Keratinocyte (primary cell): ENCODE data around the gene PBX4. TPM values are rescaled to one million over a fixed set of nuclear protein-coding genes. Genes with fewer than 3 reads are reported as not detected.

ENCODE experiments used
- DNase-seq: peaks from one replicate; pipeline ENCODE4 v3.0.0-alpha.2; 2011; ENCODE audit warnings: low read depth, missing footprints, low spot score
- FAIRE-seq: peaks from 2 replicates; lab custom pipeline; 2011; peaks lifted over from hg19 to GRCh38; lab: Jason Lieb, UNC
- H2AFZ ChIP-seq: 2 replicates; pipeline ENCODE4 v1.6.0; 2012; ENCODE audit warnings: low read length, control low read depth, inconsistent platforms; ENCODE audit not compliant: control insufficient read depth
- H3K27ac ChIP-seq: 2 replicates; pipeline ENCODE4 v1.5.1; 2011; ENCODE audit warnings: low read length; ENCODE audit not compliant: control insufficient read depth, insufficient read depth
- H3K27me3 ChIP-seq: 3 replicates; pipeline ENCODE4 v1.6.0; 2011; ENCODE audit warnings: low read length; ENCODE audit not compliant: control insufficient read depth, insufficient read depth; ENCODE audit errors: extremely low read depth
- H3K36me3 ChIP-seq, 2 experiments: 2 replicates in 1 of 2; 3 replicates in 1 of 2; pipeline ENCODE4 v1.5.1; 2011; ENCODE audit warnings: low read length in 2 of 2, mild to moderate bottlenecking in 1 of 2; ENCODE audit not compliant: control insufficient read depth in 2 of 2, insufficient read depth in 2 of 2; ENCODE audit errors: extremely low read depth in 1 of 2
- H3K4me1 ChIP-seq: 3 replicates; pipeline ENCODE4 v1.5.1; 2011; ENCODE audit warnings: low read length; ENCODE audit not compliant: control insufficient read depth, insufficient read depth; ENCODE audit errors: extremely low read depth
- H3K4me2 ChIP-seq: 3 replicates; pipeline ENCODE4 v1.6.0; 2011; ENCODE audit warnings: low read depth, low read length; ENCODE audit not compliant: control insufficient read depth, insufficient read depth; ENCODE audit errors: extremely low read depth
- H3K4me3 ChIP-seq, 3 experiments: fragments of 200-600 bp in 1 of 3; sonication (generic) in 1 of 3; 2 replicates in 2 of 3; 3 replicates in 1 of 3; pipeline ENCODE4 v1.5.1; 2011 to 2016; ENCODE audit warnings: low read length in 3 of 3, mild to moderate bottlenecking in 3 of 3, control low read depth in 2 of 3, inconsistent platforms in 1 of 3, low read depth in 1 of 3, mixed read lengths in 1 of 3, mixed run types in 1 of 3, moderate library complexity in 1 of 3; ENCODE audit not compliant: control insufficient read depth in 2 of 3, insufficient read depth in 2 of 3; ENCODE audit errors: extremely low read depth in 1 of 3
- H3K79me2 ChIP-seq: 2 replicates; pipeline ENCODE4 v1.6.0; 2012; ENCODE audit warnings: low read length; ENCODE audit not compliant: control insufficient read depth, insufficient read depth
- H3K9ac ChIP-seq: 3 replicates; pipeline ENCODE4 v1.6.0; 2011; ENCODE audit warnings: low read length; ENCODE audit not compliant: control insufficient read depth, insufficient read depth; ENCODE audit errors: extremely low read depth
- H3K9me1 ChIP-seq: 3 replicates; pipeline ENCODE4 v1.6.0; 2011; ENCODE audit warnings: low read length; ENCODE audit not compliant: control insufficient read depth, insufficient read depth; ENCODE audit errors: extremely low read depth
- H3K9me3 ChIP-seq: 2 replicates; pipeline ENCODE4 v1.5.1; 2012; ENCODE audit warnings: low read depth, low read length; ENCODE audit not compliant: control insufficient read depth
- H4K20me1 ChIP-seq: 3 replicates; pipeline ENCODE4 v1.6.0; 2011; ENCODE audit warnings: low read length; ENCODE audit not compliant: control insufficient read depth, insufficient read depth; ENCODE audit errors: extremely low read depth
- CTCF ChIP-seq, 3 experiments: IDR thresholded peaks in 1 of 3; conservative IDR thresholded peaks in 1 of 3; optimal IDR thresholded peaks in 1 of 3; 2 replicates in 2 of 3; 3 replicates in 1 of 3; pipeline versions ENCODE3 to v1.5.1; 2011; ENCODE audit warnings: low read length in 3 of 3, mild to moderate bottlenecking in 3 of 3, moderate library complexity in 2 of 3, control low read depth in 1 of 3, inconsistent platforms in 1 of 3; ENCODE audit not compliant: insufficient read depth in 2 of 3; ENCODE audit errors: extremely low read depth in 1 of 3
- EZH2 ChIP-seq: IDR thresholded peaks from one replicate; pipeline ENCODE4 v1.6.1; 2012; ENCODE audit warnings: inconsistent platforms, mild to moderate bottlenecking, low read length, moderate library complexity
- dilution Hi-C: fragments of 300-500 bp; cut with MboI; formaldehyde crosslinking; loops from one replicate; pipeline ENCODE4 v1.7.0; 2020; ENCODE audit warnings: low sequenced_read_pairs; ENCODE audit not compliant: extremely low pct_ligation_motif_present
- polyA plus RNA-seq, 5 experiments: library from polyadenylated mRNA; depleted of rRNA in 3 of 5; stranded (reverse) in 3 of 5; stranded (forward) in 1 of 5; unstranded in 1 of 5; fragments of >200 nt; gene quantifications; 1 replicate in 1 of 5; 2 replicates in 3 of 5; 3 replicates in 1 of 5; pipeline versions ENCODE4 v1.2.1 to v1.2.3, GENCODE V29; 2011 to 2012; ENCODE audit warnings: missing spikeins in 2 of 5, low read depth in 1 of 5, low replicate concordance in 1 of 5

PBX4 gene
- polyA plus RNA-seq, 1 donor (not counting 4 experiments of a cell fraction or from before 2014, with no cell fraction given), result 1.7 TPM

GRCh38 chr19:19631346-19631745 is 12.9 kb upstream of the PBX4 start:
- H3K4me2 ChIP-seq, result no peak overlapping the region
- H3K9ac ChIP-seq, result no peak overlapping the region
- FAIRE-seq (no peak), DNase-seq (no peak)
- TF ChIP-seq CTCF (optimal IDR thresholded peaks at IDR 0.05 in 1 of 3, IDR thresholded peaks at IDR 0.05 in 1 of 3, conservative IDR thresholded peaks at IDR 0.05 in 1 of 3; ENCODE audit: extremely low read depth in 1 of 3, insufficient read depth in 2 of 3, low read length in 3 of 3), result no peak
- no peak for TF ChIP-seq EZH2
- H3K36me3 ChIP-seq, result peaks cover 14 to 23% of the 10 kb centered on the region in 2 experiments
- no peak overlapping the region for H3K27ac ChIP-seq
- H3K9me3 ChIP-seq, result no peaks in the 10 kb centered on the region
- H3K79me2 ChIP-seq, result peaks cover 3% of the 10 kb centered on the region
- dilution Hi-C loops, result no loop called here
- no peaks in the 10 kb centered on the region for H3K27me3 ChIP-seq
- no peak overlapping the region for H2AFZ ChIP-seq
- peaks cover 3% of the 10 kb centered on the region for H4K20me1 ChIP-seq
- H3K9me1 ChIP-seq, result no peaks in the 10 kb centered on the region
- peaks cover 5% of the 10 kb centered on the region for H3K4me1 ChIP-seq
- no peak overlapping the region for H3K4me3 ChIP-seq

GRCh38 chr19:19630426-19630825 is 11.9 kb upstream of the PBX4 start:
- TF ChIP-seq CTCF (optimal IDR thresholded peaks at IDR 0.05 in 1 of 3, IDR thresholded peaks at IDR 0.05 in 1 of 3, conservative IDR thresholded peaks at IDR 0.05 in 1 of 3; ENCODE audit: extremely low read depth in 1 of 3, insufficient read depth in 2 of 3, low read length in 3 of 3) (no peak), EZH2 (no peak)
- no peak for DNase-seq
- H3K9me3 ChIP-seq, result no peaks in the 10 kb centered on the region
- H3K36me3 ChIP-seq, result peaks cover 14 to 21% of the 10 kb centered on the region in 2 experiments
- H2AFZ ChIP-seq, result no peak overlapping the region
- H3K79me2 ChIP-seq, result peaks cover 3% of the 10 kb centered on the region
- no peak overlapping the region for H3K4me3 ChIP-seq
- H3K9me1 ChIP-seq, result no peaks in the 10 kb centered on the region
- H3K27ac ChIP-seq, result no peak overlapping the region
- H3K4me1 ChIP-seq, result peaks cover 5% of the 10 kb centered on the region
- dilution Hi-C loops, result no loop called here
- H3K9ac ChIP-seq, result no peak overlapping the region
- FAIRE-seq, result no peak
- no peaks in the 10 kb centered on the region for H3K27me3 ChIP-seq
- H4K20me1 ChIP-seq, result peaks cover 3% of the 10 kb centered on the region
- H3K4me2 ChIP-seq, result no peak overlapping the region
